ENCODE results near the gene LMO7. TPM values are rescaled to one million over a fixed set of nuclear protein-coding genes. Genes with fewer than 3 reads are reported as not detected.

LMO7 gene
- total RNA-seq, 1 experiment from 2014 or later: 11.8 TPM

- ATAC-seq (no peak), DNase-seq (ENCODE audit: low read depth, low spot score) (no peak)
- H3K4me3 ChIP-seq (ENCODE audit: low read depth in 2 of 2, low read length in 2 of 2): no peak overlapping the region
- no peaks in the 10 kb centered on the region for H3K4me1 ChIP-seq (ENCODE audit: control insufficient read depth, insufficient read depth, low read length)
- no peaks in the 10 kb centered on the region for H3K9me3 ChIP-seq (ENCODE audit: control insufficient read depth, insufficient read depth, low read depth, low read length)
- no peak overlapping the region for H3K27ac ChIP-seq (ENCODE audit: low read length)
- intact Hi-C loops (cut with micrococcal nuclease; ENCODE audit: unreplicated experiment) (no loop called here), in situ Hi-C loops (cut with HindIII; ENCODE audit: low pct_unique_long_range_greater_than_20kb, low sequenced_read_pairs) (no loop called here)
- ChIA-PET POLR2A (no interaction called here), CTCF (interaction anchor here (0.6 kb wide), 1 partner anchor 68 kb away, joined by 15 read pairs; no protein-coding TSS in a partner anchor)
- H3K27me3 ChIP-seq (ENCODE audit: control insufficient read depth, insufficient read depth, low read length): no peaks in the 10 kb centered on the region
- TF ChIP-seq SIN3A (IDR thresholded peaks at IDR 0.05; ENCODE audit: borderline replicate concordance, insufficient read depth, low read depth, low read length): no peak
- BruUV-seq (replicated peaks): no TSS peak
- H3K36me3 ChIP-seq (ENCODE audit: control insufficient read depth, insufficient read depth, low read length): no peaks in the 10 kb centered on the region
Measured at GRCh38 chr13:75618308-75618707, 17.8 kb upstream of the LMO7 start.

- TF ChIP-seq POLR2AphosphoS5 (IDR thresholded peaks at IDR 0.05; ENCODE audit: low read depth, low read length) (no peak), TCF7L2 (IDR thresholded peaks at IDR 0.05; ENCODE audit: low read depth, low read length) (no peak), REST (IDR thresholded peaks at IDR 0.05; ENCODE audit: insufficient read depth in 1 of 2, low read depth in 2 of 2, low read length in 1 of 2) (no peak), CTCF (IDR thresholded peaks at IDR 0.05) (no peak), SIN3A (IDR thresholded peaks at IDR 0.05; ENCODE audit: borderline replicate concordance, insufficient read depth, low read depth, low read length) (no peak)
- no peaks in the 10 kb centered on the region for H3K36me3 ChIP-seq (ENCODE audit: control insufficient read depth, insufficient read depth, low read length)
- no peaks in the 10 kb centered on the region for H3K27me3 ChIP-seq (ENCODE audit: control insufficient read depth, insufficient read depth, low read length)
- in situ Hi-C loops (cut with HindIII; ENCODE audit: low pct_unique_long_range_greater_than_20kb, low sequenced_read_pairs): no loop called here
- H3K27ac ChIP-seq (ENCODE audit: low read length): no peak overlapping the region
- no peaks in the 10 kb centered on the region for H3K4me1 ChIP-seq (ENCODE audit: control insufficient read depth, insufficient read depth, low read length)
- CTCF ChIA-PET: no interaction called here
- no peaks in the 10 kb centered on the region for H3K9me3 ChIP-seq (ENCODE audit: control insufficient read depth, insufficient read depth, low read depth, low read length)
- intact Hi-C loops (cut with micrococcal nuclease; ENCODE audit: unreplicated experiment): no loop called here
- BruUV-seq (replicated peaks): no TSS peak
- POLR2A ChIA-PET: no interaction called here
- no peak overlapping the region for H3K4me3 ChIP-seq (ENCODE audit: low read depth in 2 of 2, low read length in 2 of 2)
- DNase-seq (ENCODE audit: low read depth, low spot score) (no peak), ATAC-seq (no peak)
Measured at GRCh38 chr13:75620020-75620419, 16.1 kb upstream of the LMO7 start.

GRCh38 chr13:75621147-75621546 is 15.0 kb upstream of the LMO7 start:
- H3K4me1 ChIP-seq (ENCODE audit: control insufficient read depth, insufficient read depth, low read length): no peaks in the 10 kb centered on the region
- DNase-seq (ENCODE audit: low read depth, low spot score): no peak
- H3K27ac ChIP-seq (ENCODE audit: low read length): no peak overlapping the region
- H3K9me3 ChIP-seq (ENCODE audit: control insufficient read depth, insufficient read depth, low read depth, low read length): no peaks in the 10 kb centered on the region
- BruUV-seq (replicated peaks): no TSS peak
- no peak overlapping the region for H3K4me3 ChIP-seq (ENCODE audit: low read depth in 2 of 2, low read length in 2 of 2)
- ChIA-PET POLR2A (no interaction called here), CTCF (no interaction called here)
- in situ Hi-C loops (cut with HindIII; ENCODE audit: low pct_unique_long_range_greater_than_20kb, low sequenced_read_pairs) (no loop called here), intact Hi-C loops (cut with micrococcal nuclease; ENCODE audit: unreplicated experiment) (no loop called here)
- no peak for ATAC-seq
- no peak for TF ChIP-seq REST (IDR thresholded peaks at IDR 0.05; ENCODE audit: insufficient read depth in 1 of 2, low read depth in 2 of 2, low read length in 1 of 2)
- no peak for TF ChIP-seq SIN3A (IDR thresholded peaks at IDR 0.05; ENCODE audit: borderline replicate concordance, insufficient read depth, low read depth, low read length)
- TF ChIP-seq POLR2AphosphoS5 (IDR thresholded peaks at IDR 0.05; ENCODE audit: low read depth, low read length): no peak
- H3K36me3 ChIP-seq (ENCODE audit: control insufficient read depth, insufficient read depth, low read length): no peaks in the 10 kb centered on the region
- no peaks in the 10 kb centered on the region for H3K27me3 ChIP-seq (ENCODE audit: control insufficient read depth, insufficient read depth, low read length)

Data from Panc1 (cell line).